Type B pancreatic cell (in vitro differentiated cells): Measurements from ENCODE around the gene SLC25A31. TPM values are rescaled to one million over a fixed set of nuclear protein-coding genes. Genes with fewer than 3 reads are reported as not detected.

Experiments used
- DNase-seq: peaks from one replicate; pipeline ENCODE4 v3.0.0; 2021; ENCODE audit warnings: mixed read lengths; ENCODE audit not compliant: unreplicated experiment; ENCODE audit errors: extremely low spot score
- H3K27ac Mint-ChIP-seq: 2 replicates; pipeline ENCODE4 v1.8.0; 2021; ENCODE audit warnings: mild to moderate bottlenecking, mixed read lengths
- H3K27me3 Mint-ChIP-seq: 2 replicates; pipeline ENCODE4 v1.8.0; 2021; ENCODE audit warnings: mixed read lengths
- H3K36me3 Mint-ChIP-seq: 2 replicates; pipeline ENCODE4 v1.8.0; 2021; ENCODE audit warnings: mixed read lengths
- H3K4me1 Mint-ChIP-seq: one replicate; pipeline ENCODE4 v1.8.0; 2021; ENCODE audit warnings: mixed read lengths; ENCODE audit not compliant: unreplicated experiment
- H3K4me3 Mint-ChIP-seq: 2 replicates; pipeline ENCODE4 v1.8.0; 2021; ENCODE audit warnings: mild to moderate bottlenecking, mixed read lengths
- H3K9me3 Mint-ChIP-seq: 2 replicates; pipeline ENCODE4 v1.8.0; 2021; ENCODE audit warnings: mixed read lengths
- CTCF ChIP-seq: fragments of 200-600 bp; sonication (generic); conservative IDR thresholded peaks from 2 replicates; pipeline ENCODE4 v1.5.0; 2021; ENCODE audit warnings: antibody characterized with exemption, mild to moderate bottlenecking
- total RNA-seq: library from RNA; stranded (reverse); gene quantifications from 2 replicates; pipeline ENCODE4 v1.2.1, GENCODE V29; 2021; ENCODE audit warnings: low replicate concordance

SLC25A31 gene
- total RNA-seq, 1 donor from 2014 or later: not detected

- Mint-ChIP-seq H3K9me3 (no peaks in the 10 kb centered on the region), H3K4me1 (no peaks in the 10 kb centered on the region), H3K36me3 (no peaks in the 10 kb centered on the region), H3K4me3 (no peak overlapping the region), H3K27me3 (no peaks in the 10 kb centered on the region), H3K27ac (no peak overlapping the region)
- DNase-seq: no peak
- no peak for TF ChIP-seq CTCF
Observed at GRCh38 chr4:127771535-127772275, 41.5 kb downstream of the SLC25A31 start.

DNA sequence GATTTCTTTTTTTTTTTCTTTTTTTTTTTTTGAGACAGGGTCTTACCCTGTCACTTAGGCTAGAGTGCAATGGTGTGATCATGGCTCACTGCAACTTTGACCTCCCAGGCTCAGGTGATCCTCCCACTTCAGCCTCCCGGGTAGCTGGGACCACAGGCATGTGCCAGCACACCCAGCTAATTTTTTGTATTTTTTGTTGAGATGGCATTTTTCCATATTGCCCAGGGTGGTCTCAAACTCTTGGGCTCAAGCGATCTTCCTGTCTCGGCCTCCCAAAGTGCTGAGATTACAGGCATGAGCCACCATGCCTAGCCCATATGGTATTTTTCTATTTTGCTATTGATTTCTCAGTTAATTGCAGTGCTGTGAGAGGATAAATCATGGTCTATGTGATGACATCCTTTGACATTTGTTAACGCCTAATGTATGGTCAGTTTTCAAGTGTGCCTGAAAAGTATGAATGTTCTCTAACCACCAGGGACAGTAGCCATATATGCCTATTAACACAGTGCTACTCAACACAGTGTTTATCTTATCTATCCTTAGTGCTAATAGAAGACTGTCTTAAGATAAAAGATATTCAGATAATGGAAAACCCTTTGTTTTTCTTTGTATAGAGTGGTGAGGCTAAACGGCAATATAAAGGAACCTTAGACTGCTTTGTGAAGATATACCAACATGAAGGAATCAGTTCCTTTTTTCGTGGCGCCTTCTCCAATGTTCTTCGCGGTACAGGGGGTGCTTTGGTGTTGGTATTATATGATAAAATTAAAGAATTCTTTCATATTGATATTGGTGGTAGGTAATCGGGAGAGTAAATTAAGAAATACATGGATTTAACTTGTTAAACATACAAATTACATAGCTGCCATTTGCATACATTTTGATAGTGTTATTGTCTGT lies 42.8 kb downstream of the SLC25A31 start:
- TF ChIP-seq CTCF: no peak
- DNase-seq: no peak
- Mint-ChIP-seq H3K27ac (no peak overlapping the region), H3K4me1 (no peaks in the 10 kb centered on the region), H3K27me3 (peaks cover 4% of the 10 kb centered on the region), H3K4me3 (no peak overlapping the region), H3K36me3 (no peaks in the 10 kb centered on the region), H3K9me3 (no peaks in the 10 kb centered on the region)

DNA sequence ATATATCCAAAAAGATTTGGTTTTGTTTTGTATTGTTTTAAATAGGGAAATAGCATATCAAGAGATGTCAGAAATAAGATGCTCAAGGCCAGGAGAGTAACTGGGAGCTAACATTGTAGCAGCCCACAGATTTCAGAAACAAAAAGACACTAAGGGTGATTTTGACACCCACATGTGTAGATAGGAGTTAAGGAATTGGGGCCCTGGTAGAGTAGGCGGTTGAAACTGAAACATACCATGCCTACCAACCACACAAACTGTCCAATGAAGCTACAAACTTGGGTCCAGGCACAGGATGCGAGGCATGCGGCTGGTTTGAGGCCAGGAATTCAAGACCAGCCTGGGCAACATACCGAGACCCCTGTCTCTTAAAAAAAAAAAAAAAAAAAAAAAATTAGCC lies 45.6 kb downstream of the SLC25A31 start:
- DNase-seq: no peak
- no peaks in the 10 kb centered on the region for H3K36me3 Mint-ChIP-seq
- H3K27ac Mint-ChIP-seq: no peak overlapping the region
- no peak overlapping the region for H3K4me3 Mint-ChIP-seq
- no peaks in the 10 kb centered on the region for H3K4me1 Mint-ChIP-seq
- no peaks in the 10 kb centered on the region for H3K9me3 Mint-ChIP-seq
- no peak for TF ChIP-seq CTCF
- peaks cover 4% of the 10 kb centered on the region for H3K27me3 Mint-ChIP-seq

DNA sequence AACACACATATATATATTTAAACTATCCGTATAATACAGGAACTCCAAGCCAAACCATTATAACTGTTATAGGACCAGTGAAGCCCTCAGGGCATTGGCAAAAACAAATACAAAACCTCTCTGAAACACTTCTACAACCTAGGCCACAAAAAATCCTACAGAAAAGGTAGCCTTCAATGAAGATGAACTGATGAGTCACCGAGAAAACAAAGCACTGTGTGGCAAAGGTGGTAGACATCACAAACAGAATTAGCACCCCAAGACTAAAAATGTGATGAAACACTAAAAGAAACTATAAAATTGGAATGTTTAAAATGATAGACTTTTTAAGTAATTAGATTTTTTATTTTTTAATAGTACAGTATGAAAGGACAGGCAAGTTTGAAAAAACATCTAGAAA lies 46.4 kb downstream of the SLC25A31 start:
- Mint-ChIP-seq H3K9me3 (no peaks in the 10 kb centered on the region), H3K4me1 (no peaks in the 10 kb centered on the region), H3K36me3 (no peaks in the 10 kb centered on the region), H3K27me3 (peaks cover 10% of the 10 kb centered on the region), H3K4me3 (no peak overlapping the region), H3K27ac (no peak overlapping the region)
- no peak for TF ChIP-seq CTCF
- DNase-seq: no peak

- no peaks in the 10 kb centered on the region for H3K9me3 Mint-ChIP-seq
Observed at GRCh38 chr4:127777487-127777886, 47.3 kb downstream of the SLC25A31 start.

More at GRCh38 chr4:127777487-127777886, 47.3 kb downstream of the SLC25A31 start:
- Mint-ChIP-seq H3K27ac (no peak overlapping the region), H3K4me3 (no peak overlapping the region), H3K27me3 (peaks cover 13% of the 10 kb centered on the region), H3K4me1 (no peaks in the 10 kb centered on the region), H3K36me3 (no peaks in the 10 kb centered on the region)
- no peak for TF ChIP-seq CTCF
- DNase-seq: no peak
